ENCODE results near the gene ESRRG.

- TF ChIP-seq POLR2AphosphoS5 (IDR thresholded peaks at IDR 0.05) (no peak), CTCF (IDR thresholded peaks at IDR 0.05) (no peak), POLR2A (IDR thresholded peaks at IDR 0.05) (no peak)
These were observed 21.1 kb downstream of the ESRRG start for GRCh38 chr1:216702170-216702569.
